GM12872 (cell line): Measurements from ENCODE around the gene ITIH6.

ENCODE experiments used
- CTCF ChIP-seq: IDR thresholded peaks from 3 replicates; pipeline ENCODE4 v1.5.1; 2011; ENCODE audit warnings: low read depth, mild to moderate bottlenecking, low read length, moderate library complexity; ENCODE audit not compliant: insufficient read depth

ITIH6 gene

GRCh38 chrX:54715621-54716020 lies 82.4 kb downstream of the ITIH6 start:
- TF ChIP-seq CTCF, result no peak

- no peak for TF ChIP-seq CTCF
Observed at GRCh38 chrX:54714424-54714823, 83.6 kb downstream of the ITIH6 start.

GRCh38 chrX:54711735-54712134 lies 86.3 kb downstream of the ITIH6 start:
- no peak for TF ChIP-seq CTCF

GRCh38 chrX:54710920-54711319 lies 87.1 kb downstream of the ITIH6 start:
- TF ChIP-seq CTCF, result no peak

GRCh38 chrX:54708404-54708803 lies 89.7 kb downstream of the ITIH6 start:
- TF ChIP-seq CTCF, result no peak
